GM12878 (cell line): ENCODE data around the gene TCOF1.

Experiments used
- CHD1 ChIP-seq: IDR thresholded peaks from 2 replicates; pipeline ENCODE4 v1.6.1; 2012; ENCODE audit warnings: low read depth, low read length, improper control_type of control experiment
- CTCF ChIP-seq, 3 experiments: IDR thresholded peaks in 2 of 3; conservative IDR thresholded peaks in 1 of 3; 2 replicates each; pipeline ENCODE4 v1.5.1; 2011; ENCODE audit warnings: low read depth in 3 of 3, low read length in 3 of 3, mild to moderate bottlenecking in 3 of 3, control low read depth in 2 of 3, moderate library complexity in 2 of 3, inconsistent platforms in 1 of 3, mixed read lengths in 1 of 3; ENCODE audit not compliant: control insufficient read depth in 2 of 3, insufficient read depth in 1 of 3; ENCODE audit errors: extremely low read depth in 1 of 3
- E2F4 ChIP-seq: IDR thresholded peaks from 2 replicates; pipeline ENCODE4 v1.6.1; 2012; ENCODE audit warnings: low read depth, low read length, improper control_type of control experiment
- EED ChIP-seq: sonication (generic); IDR thresholded peaks from 2 replicates; pipeline ENCODE4 v1.6.1; 2016; ENCODE audit warnings: antibody characterized with exemption, low read depth
- ELK1 ChIP-seq: IDR thresholded peaks from 2 replicates; pipeline ENCODE4 v1.6.1; 2012; ENCODE audit warnings: low read depth, low read length, improper control_type of control experiment
- NFYA ChIP-seq: IDR thresholded peaks from 2 replicates; pipeline ENCODE4 v1.6.1; 2011; ENCODE audit warnings: low read depth, mild to moderate bottlenecking, low read length, improper control_type of control experiment, borderline replicate concordance
- PRDM15 ChIP-seq: fragments of 450-650 bp; formaldehyde crosslinking; IDR thresholded peaks from 2 replicates; pipeline ENCODE4 v1.4.0; 2020; ENCODE audit warnings: mild to moderate bottlenecking, moderate library complexity
- SIN3A ChIP-seq: IDR thresholded peaks from 2 replicates; pipeline ENCODE4 v1.6.1; 2012; ENCODE audit warnings: low read depth, low read length, improper control_type of control experiment
- TAF1 ChIP-seq: IDR thresholded peaks from 2 replicates; pipeline ENCODE4 v1.6.1; 2011; ENCODE audit warnings: mild to moderate bottlenecking, low read depth, low read length, borderline replicate concordance

- TF ChIP-seq SIN3A: no peak
- TF ChIP-seq EED: no peak
- no peak for TF ChIP-seq TAF1
- no peak for TF ChIP-seq CTCF (IDR thresholded peaks at IDR 0.05 in 2 of 3, conservative IDR thresholded peaks at IDR 0.05 in 1 of 3; ENCODE audit: control insufficient read depth in 2 of 3, extremely low read depth in 1 of 3, insufficient read depth in 1 of 3, low read depth in 3 of 3, low read length in 3 of 3)
- TF ChIP-seq PRDM15 (CRISPR knock-in tag): no peak
- TF ChIP-seq CHD1: no peak
- no peak for TF ChIP-seq NFYA
- TF ChIP-seq ELK1: no peak
- TF ChIP-seq E2F4: no peak
Observed at GRCh38 chr5:150374651-150375050, 17.2 kb downstream of the TCOF1 start.
